ENCODE data around the gene LRRC63.

The LRRC63 gene

GRCh38 chr13:46232281-46232680 lies 20.6 kb downstream of the LRRC63 start:
- Histone ChIP-seq H3K4me3 (ENCODE audit: low read length in 2 of 2) (no peak overlapping the region), H3K27ac (replicated peaks; ENCODE audit: low read length) (no peak overlapping the region), H3K27me3 (ENCODE audit: control insufficient read depth in 3 of 3, insufficient read depth in 3 of 3, low read depth in 1 of 3, low read length in 3 of 3) (peaks cover 0 to 5% (median 0%) of the 10 kb centered on the region in 3 experiments), H2BK15ac (ENCODE audit: low read length) (no peak overlapping the region), H3K79me1 (ENCODE audit: low read depth, low read length) (no peaks in the 10 kb centered on the region), H3K9ac (ENCODE audit: low read depth, low read length, poor library complexity) (no peak overlapping the region), H2BK5ac (ENCODE audit: low read length) (no peak overlapping the region), H3K4ac (ENCODE audit: low read length) (no peak overlapping the region), H2AK5ac (ENCODE audit: low read depth, low read length) (no peak overlapping the region), H2AFZ (ENCODE audit: low read length) (no peak overlapping the region), H4K91ac (ENCODE audit: low read depth, low read length, poor library complexity) (no peak overlapping the region), H3K18ac (ENCODE audit: low read length) (no peak overlapping the region), H3K9me3 (replicated peaks in 1 of 2; ENCODE audit: control insufficient read depth in 2 of 2, insufficient read depth in 1 of 2, low read depth in 1 of 2, low read length in 2 of 2) (peaks cover 5 to 7% of the 10 kb centered on the region in 2 donors), H3K4me1 (ENCODE audit: control insufficient read depth in 2 of 2, insufficient read depth in 1 of 2, low read depth in 1 of 2, low read length in 2 of 2) (no peaks in the 10 kb centered on the region), H3K23ac (ENCODE audit: low read depth, low read length, poor library complexity) (no peak overlapping the region), H2BK120ac (ENCODE audit: low read depth, low read length) (no peak overlapping the region), H3K4me2 (ENCODE audit: insufficient read depth, low read length, poor library complexity, severe bottlenecking) (no peak overlapping the region), H2BK12ac (ENCODE audit: low read length) (no peak overlapping the region), H4K8ac (ENCODE audit: low read depth, low read length) (no peak overlapping the region), H3K36me3 (replicated peaks in 1 of 2; ENCODE audit: control insufficient read depth in 2 of 2, insufficient read depth in 2 of 2, low read length in 2 of 2) (no peaks in the 10 kb centered on the region), H3K14ac (ENCODE audit: low read length) (no peak overlapping the region)
- WGBS, 2 donors (ENCODE audit: extremely low coverage in 2 of 2, insufficient read length in 2 of 2, insufficient replicate concordance in 1 of 2), result no CpG with 5 or more reads among the region's 3 CpGs
- DNase-seq (ENCODE audit: low spot score), result no peak

- no CpG with 5 or more reads among the region's 1 CpG for WGBS, 2 donors (ENCODE audit: extremely low coverage in 2 of 2, insufficient read length in 2 of 2, insufficient replicate concordance in 1 of 2)
- Histone ChIP-seq H3K4me1 (ENCODE audit: control insufficient read depth in 2 of 2, insufficient read depth in 1 of 2, low read depth in 1 of 2, low read length in 2 of 2) (no peaks in the 10 kb centered on the region), H2BK15ac (ENCODE audit: low read length) (no peak overlapping the region), H3K27me3 (ENCODE audit: control insufficient read depth in 3 of 3, insufficient read depth in 3 of 3, low read depth in 1 of 3, low read length in 3 of 3) (no peaks in the 10 kb centered on the region), H3K9me3 (replicated peaks in 1 of 2; ENCODE audit: control insufficient read depth in 2 of 2, insufficient read depth in 1 of 2, low read depth in 1 of 2, low read length in 2 of 2) (peaks cover 5 to 7% of the 10 kb centered on the region in 2 donors), H2BK12ac (ENCODE audit: low read length) (no peak overlapping the region), H3K4me3 (ENCODE audit: low read length in 2 of 2) (no peak overlapping the region), H2AK5ac (ENCODE audit: low read depth, low read length) (no peak overlapping the region), H2BK120ac (ENCODE audit: low read depth, low read length) (no peak overlapping the region), H3K9ac (ENCODE audit: low read depth, low read length, poor library complexity) (no peak overlapping the region), H3K23ac (ENCODE audit: low read depth, low read length, poor library complexity) (no peak overlapping the region), H3K18ac (ENCODE audit: low read length) (no peak overlapping the region), H2BK5ac (ENCODE audit: low read length) (no peak overlapping the region), H3K14ac (ENCODE audit: low read length) (no peak overlapping the region), H3K4ac (ENCODE audit: low read length) (no peak overlapping the region), H4K8ac (ENCODE audit: low read depth, low read length) (no peak overlapping the region), H4K91ac (ENCODE audit: low read depth, low read length, poor library complexity) (no peak overlapping the region), H2AFZ (ENCODE audit: low read length) (no peak overlapping the region), H3K4me2 (ENCODE audit: insufficient read depth, low read length, poor library complexity, severe bottlenecking) (no peak overlapping the region), H3K36me3 (replicated peaks in 1 of 2; ENCODE audit: control insufficient read depth in 2 of 2, insufficient read depth in 2 of 2, low read length in 2 of 2) (no peaks in the 10 kb centered on the region), H3K79me1 (ENCODE audit: low read depth, low read length) (no peaks in the 10 kb centered on the region), H3K27ac (replicated peaks; ENCODE audit: low read length) (no peak overlapping the region)
- no peak for DNase-seq (ENCODE audit: low spot score)
Observed at GRCh38 chr13:46235286-46235685, 23.6 kb downstream of the LRRC63 start.

DNA sequence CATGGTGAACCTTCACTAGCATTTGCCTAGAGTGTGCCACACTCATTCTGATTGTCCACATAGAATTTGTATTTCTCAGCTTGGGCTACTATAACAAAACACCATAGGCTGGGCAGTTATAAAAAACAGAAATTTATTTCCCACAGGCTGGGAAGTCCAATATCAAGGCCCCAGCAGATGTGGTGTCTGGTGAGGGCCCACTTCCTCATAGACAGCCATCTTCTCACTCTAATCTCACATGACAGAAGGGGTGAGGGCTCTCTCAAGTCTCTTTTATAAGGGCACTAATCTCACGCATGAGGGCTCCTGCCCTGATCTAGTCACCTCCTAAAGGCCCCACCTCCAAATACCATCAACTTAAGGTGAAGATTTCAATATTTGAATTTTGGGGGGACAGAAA lies 53.6 kb downstream of the LRRC63 start:
- Histone ChIP-seq H3K14ac (ENCODE audit: low read length) (no peak overlapping the region), H3K4ac (ENCODE audit: low read length) (no peak overlapping the region), H3K9me3 (replicated peaks in 1 of 2; ENCODE audit: control insufficient read depth in 2 of 2, insufficient read depth in 1 of 2, low read depth in 1 of 2, low read length in 2 of 2) (no peaks in the 10 kb centered on the region), H3K79me1 (ENCODE audit: low read depth, low read length) (no peaks in the 10 kb centered on the region), H3K9ac (ENCODE audit: low read depth, low read length, poor library complexity) (no peak overlapping the region), H4K8ac (ENCODE audit: low read depth, low read length) (no peak overlapping the region), H2BK5ac (ENCODE audit: low read length) (no peak overlapping the region), H2BK12ac (ENCODE audit: low read length) (no peak overlapping the region), H3K4me3 (ENCODE audit: low read length in 2 of 2) (no peak overlapping the region), H3K4me2 (ENCODE audit: insufficient read depth, low read length, poor library complexity, severe bottlenecking) (no peak overlapping the region), H2AFZ (ENCODE audit: low read length) (no peak overlapping the region), H2BK120ac (ENCODE audit: low read depth, low read length) (no peak overlapping the region), H3K23ac (ENCODE audit: low read depth, low read length, poor library complexity) (no peak overlapping the region), H3K27ac (replicated peaks; ENCODE audit: low read length) (no peak overlapping the region), H3K27me3 (ENCODE audit: control insufficient read depth in 3 of 3, insufficient read depth in 3 of 3, low read depth in 1 of 3, low read length in 3 of 3) (no peaks in the 10 kb centered on the region), H2AK5ac (ENCODE audit: low read depth, low read length) (no peak overlapping the region), H3K18ac (ENCODE audit: low read length) (no peak overlapping the region), H3K36me3 (replicated peaks in 1 of 2; ENCODE audit: control insufficient read depth in 2 of 2, insufficient read depth in 2 of 2, low read length in 2 of 2) (no peaks in the 10 kb centered on the region), H4K91ac (ENCODE audit: low read depth, low read length, poor library complexity) (no peak overlapping the region), H3K4me1 (ENCODE audit: control insufficient read depth in 2 of 2, insufficient read depth in 1 of 2, low read depth in 1 of 2, low read length in 2 of 2) (no peaks in the 10 kb centered on the region), H2BK15ac (ENCODE audit: low read length) (no peak overlapping the region)
- no peak for DNase-seq (ENCODE audit: low spot score)
- WGBS, 2 donors (ENCODE audit: extremely low coverage in 2 of 2, insufficient read length in 2 of 2, insufficient replicate concordance in 1 of 2), result no CpG with 5 or more reads among the region's 1 CpG

DNA sequence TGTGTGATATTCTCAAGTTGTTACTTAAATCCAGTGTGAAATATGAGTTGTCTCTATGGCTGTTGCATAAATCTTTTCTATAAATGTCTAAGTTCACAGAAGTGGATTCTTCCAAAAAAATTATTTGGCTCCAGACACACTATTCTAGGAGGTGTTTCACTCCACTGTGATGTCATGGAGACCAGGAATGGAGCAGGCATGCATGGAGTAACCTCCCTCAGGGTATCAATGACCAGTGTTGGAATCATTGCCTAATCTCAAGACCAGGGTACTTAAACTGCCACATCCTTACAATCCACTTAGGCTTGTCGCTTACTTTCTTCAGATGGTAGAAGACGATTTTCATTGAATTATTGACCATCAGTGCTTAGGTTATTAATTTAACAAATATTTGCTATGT lies 55.4 kb downstream of the LRRC63 start:
- no peaks in the 10 kb centered on the region for H3K79me1 ChIP-seq (ENCODE audit: low read depth, low read length)

More for the DNA sequence above, 55.4 kb downstream of the LRRC63 start:
- no peak overlapping the region for H3K14ac ChIP-seq (ENCODE audit: low read length)
- no peak overlapping the region for H2AK5ac ChIP-seq (ENCODE audit: low read depth, low read length)
- H3K36me3 ChIP-seq (replicated peaks in 1 of 2; ENCODE audit: control insufficient read depth in 2 of 2, insufficient read depth in 2 of 2, low read length in 2 of 2), result no peaks in the 10 kb centered on the region
- no peak overlapping the region for H4K8ac ChIP-seq (ENCODE audit: low read depth, low read length)
- H2BK5ac ChIP-seq (ENCODE audit: low read length), result no peak overlapping the region
- H2AFZ ChIP-seq (ENCODE audit: low read length), result no peak overlapping the region
- H2BK120ac ChIP-seq (ENCODE audit: low read depth, low read length), result no peak overlapping the region
- no CpG with 5 or more reads among the region's 2 CpGs for WGBS, 2 donors (ENCODE audit: extremely low coverage in 2 of 2, insufficient read length in 2 of 2, insufficient replicate concordance in 1 of 2)
- no peak for DNase-seq (ENCODE audit: low spot score)
- H4K91ac ChIP-seq (ENCODE audit: low read depth, low read length, poor library complexity), result no peak overlapping the region
- no peaks in the 10 kb centered on the region for H3K27me3 ChIP-seq (ENCODE audit: control insufficient read depth in 3 of 3, insufficient read depth in 3 of 3, low read depth in 1 of 3, low read length in 3 of 3)
- no peak overlapping the region for H3K4me3 ChIP-seq (ENCODE audit: low read length in 2 of 2)
- no peak overlapping the region for H2BK12ac ChIP-seq (ENCODE audit: low read length)
- no peak overlapping the region for H2BK15ac ChIP-seq (ENCODE audit: low read length)
- no peak overlapping the region for H3K4me2 ChIP-seq (ENCODE audit: insufficient read depth, low read length, poor library complexity, severe bottlenecking)
- H3K4me1 ChIP-seq (ENCODE audit: control insufficient read depth in 2 of 2, insufficient read depth in 1 of 2, low read depth in 1 of 2, low read length in 2 of 2), result no peaks in the 10 kb centered on the region
- H3K23ac ChIP-seq (ENCODE audit: low read depth, low read length, poor library complexity), result no peak overlapping the region
- no peak overlapping the region for H3K27ac ChIP-seq (replicated peaks; ENCODE audit: low read length)
- no peak overlapping the region for H3K18ac ChIP-seq (ENCODE audit: low read length)
- no peak overlapping the region for H3K9ac ChIP-seq (ENCODE audit: low read depth, low read length, poor library complexity)
- H3K4ac ChIP-seq (ENCODE audit: low read length), result no peak overlapping the region
- no peaks in the 10 kb centered on the region for H3K9me3 ChIP-seq (replicated peaks in 1 of 2; ENCODE audit: control insufficient read depth in 2 of 2, insufficient read depth in 1 of 2, low read depth in 1 of 2, low read length in 2 of 2)
